ENCODE results near the gene NPSR1. TPM values are rescaled to one million over a fixed set of nuclear protein-coding genes. Genes with fewer than 3 reads are reported as not detected.

Gene NPSR1
- total RNA-seq, 1 donor from 2014 or later: not detected

- H3K4me1 Mint-ChIP-seq (ENCODE audit: unreplicated experiment): peaks cover 13% of the 10 kb centered on the region
- H3K9me3 Mint-ChIP-seq: no peaks in the 10 kb centered on the region
- H3K27me3 Mint-ChIP-seq: peaks cover 9% of the 10 kb centered on the region
- H3K27ac Mint-ChIP-seq: no peak overlapping the region
- TF ChIP-seq, protein P1, sequence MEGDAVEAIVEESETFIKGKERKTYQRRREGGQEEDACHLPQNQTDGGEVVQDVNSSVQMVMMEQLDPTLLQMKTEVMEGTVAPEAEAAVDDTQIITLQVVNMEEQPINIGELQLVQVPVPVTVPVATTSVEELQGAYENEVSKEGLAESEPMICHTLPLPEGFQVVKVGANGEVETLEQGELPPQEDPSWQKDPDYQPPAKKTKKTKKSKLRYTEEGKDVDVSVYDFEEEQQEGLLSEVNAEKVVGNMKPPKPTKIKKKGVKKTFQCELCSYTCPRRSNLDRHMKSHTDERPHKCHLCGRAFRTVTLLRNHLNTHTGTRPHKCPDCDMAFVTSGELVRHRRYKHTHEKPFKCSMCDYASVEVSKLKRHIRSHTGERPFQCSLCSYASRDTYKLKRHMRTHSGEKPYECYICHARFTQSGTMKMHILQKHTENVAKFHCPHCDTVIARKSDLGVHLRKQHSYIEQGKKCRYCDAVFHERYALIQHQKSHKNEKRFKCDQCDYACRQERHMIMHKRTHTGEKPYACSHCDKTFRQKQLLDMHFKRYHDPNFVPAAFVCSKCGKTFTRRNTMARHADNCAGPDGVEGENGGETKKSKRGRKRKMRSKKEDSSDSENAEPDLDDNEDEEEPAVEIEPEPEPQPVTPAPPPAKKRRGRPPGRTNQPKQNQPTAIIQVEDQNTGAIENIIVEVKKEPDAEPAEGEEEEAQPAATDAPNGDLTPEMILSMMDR (conservative IDR thresholded peaks at IDR 0.05): no peak
- H3K4me3 Mint-ChIP-seq: no peak overlapping the region
- no peak for DNase-seq (ENCODE audit: extremely low spot score, unreplicated experiment)
- no peaks in the 10 kb centered on the region for H3K36me3 Mint-ChIP-seq
Measured at GRCh38 chr7:34835901-34836600, 178.0 kb downstream of the NPSR1 start.

DNA sequence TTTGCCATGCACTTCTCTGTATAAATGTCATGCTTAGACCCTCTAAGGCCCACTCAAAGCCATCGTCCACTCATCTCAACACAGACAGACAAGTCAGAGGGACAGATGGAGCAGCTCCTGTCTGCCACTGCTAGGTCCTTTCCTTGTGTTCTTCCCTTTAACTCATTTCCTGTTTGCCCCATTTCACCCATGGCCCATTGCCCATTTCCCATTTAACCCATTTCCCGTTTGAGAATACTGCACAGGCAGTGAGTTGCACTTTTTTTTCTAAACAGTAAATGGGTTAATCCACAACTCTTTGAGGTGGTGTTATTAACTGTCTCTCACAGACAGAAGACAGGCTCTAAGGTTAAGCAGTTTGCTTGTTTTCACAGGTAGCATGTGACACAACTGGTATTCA, 179.3 kb downstream of the NPSR1 start:
- no peak for DNase-seq (ENCODE audit: extremely low spot score, unreplicated experiment)
- TF ChIP-seq, protein P1 (conservative IDR thresholded peaks at IDR 0.05): no peak
- H3K4me1 Mint-ChIP-seq (ENCODE audit: unreplicated experiment): peaks cover 13% of the 10 kb centered on the region
- no peak overlapping the region for H3K4me3 Mint-ChIP-seq
- H3K36me3 Mint-ChIP-seq: no peaks in the 10 kb centered on the region
- H3K27ac Mint-ChIP-seq: no peak overlapping the region
- no peaks in the 10 kb centered on the region for H3K9me3 Mint-ChIP-seq
- H3K27me3 Mint-ChIP-seq: peaks cover 9% of the 10 kb centered on the region

DNA sequence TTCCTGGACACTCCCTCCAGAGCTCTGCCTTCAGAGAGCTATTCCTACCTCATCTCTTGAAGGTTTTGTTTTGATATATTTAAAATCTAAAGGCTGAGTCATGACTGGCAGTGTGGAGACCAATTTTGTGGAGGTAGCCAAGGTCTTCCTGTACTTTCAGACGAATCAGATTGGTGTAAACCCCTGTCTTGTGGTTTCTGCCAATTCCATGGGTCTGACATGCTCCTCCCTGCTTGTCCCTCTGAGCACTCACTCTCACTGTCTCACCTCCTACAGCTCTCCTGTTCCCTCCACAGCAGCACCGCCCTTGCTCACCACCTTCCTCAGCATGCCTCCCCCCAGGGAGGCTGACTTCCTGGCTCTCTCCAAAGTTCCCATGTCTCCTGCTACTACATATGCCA, 179.8 kb downstream of the NPSR1 start:
- Mint-ChIP-seq H3K9me3 (no peaks in the 10 kb centered on the region), H3K27ac (no peak overlapping the region), H3K4me1 (ENCODE audit: unreplicated experiment) (peaks cover 13% of the 10 kb centered on the region), H3K4me3 (no peak overlapping the region), H3K27me3 (peaks cover 9% of the 10 kb centered on the region), H3K36me3 (no peaks in the 10 kb centered on the region)
- DNase-seq (ENCODE audit: extremely low spot score, unreplicated experiment): no peak
- TF ChIP-seq, protein P1 (conservative IDR thresholded peaks at IDR 0.05): no peak

- TF ChIP-seq, protein P1 (conservative IDR thresholded peaks at IDR 0.05): no peak
- peaks cover 9% of the 10 kb centered on the region for H3K27me3 Mint-ChIP-seq
- H3K4me1 Mint-ChIP-seq (ENCODE audit: unreplicated experiment): peaks cover 13% of the 10 kb centered on the region
- H3K27ac Mint-ChIP-seq: no peak overlapping the region
- DNase-seq (ENCODE audit: extremely low spot score, unreplicated experiment): no peak
- H3K36me3 Mint-ChIP-seq: no peaks in the 10 kb centered on the region
- no peak overlapping the region for H3K4me3 Mint-ChIP-seq
- no peaks in the 10 kb centered on the region for H3K9me3 Mint-ChIP-seq
Measured at GRCh38 chr7:34838329-34838728, 180.3 kb downstream of the NPSR1 start.

DNA sequence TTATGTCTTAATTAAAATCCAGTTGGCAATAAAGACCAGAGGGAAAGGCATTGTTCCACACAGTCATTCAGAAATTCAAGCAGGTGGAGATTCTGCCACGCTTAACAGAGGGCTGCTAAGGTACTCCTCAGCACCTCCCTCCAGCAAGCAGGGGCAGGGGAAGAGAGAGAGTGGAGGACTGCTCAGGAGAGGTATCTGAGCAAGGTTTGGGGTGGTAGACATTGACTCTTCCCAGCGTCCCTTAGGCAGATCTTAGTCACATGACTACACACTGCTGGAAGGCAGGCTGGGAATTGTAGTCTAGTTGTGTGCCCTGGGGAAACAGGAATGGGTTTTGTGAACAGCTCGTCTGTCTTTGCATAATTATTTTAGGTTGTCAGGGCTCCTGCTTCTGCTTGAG, 181.6 kb downstream of the NPSR1 start:
- H3K27ac Mint-ChIP-seq: no peak overlapping the region
- no peaks in the 10 kb centered on the region for H3K9me3 Mint-ChIP-seq
- peaks cover 9% of the 10 kb centered on the region for H3K27me3 Mint-ChIP-seq
- H3K4me1 Mint-ChIP-seq (ENCODE audit: unreplicated experiment): peaks cover 13% of the 10 kb centered on the region
- H3K36me3 Mint-ChIP-seq: no peaks in the 10 kb centered on the region
- TF ChIP-seq, protein P1 (conservative IDR thresholded peaks at IDR 0.05): no peak
- H3K4me3 Mint-ChIP-seq: no peak overlapping the region
- no peak for DNase-seq (ENCODE audit: extremely low spot score, unreplicated experiment)
